ENCODE data around the gene GABRG3. TPM values are rescaled to one million over a fixed set of nuclear protein-coding genes. Genes with fewer than 3 reads are reported as not detected.

Gene GABRG3
- total RNA-seq, 2 experiments from 2014 or later: not detected

DNA sequence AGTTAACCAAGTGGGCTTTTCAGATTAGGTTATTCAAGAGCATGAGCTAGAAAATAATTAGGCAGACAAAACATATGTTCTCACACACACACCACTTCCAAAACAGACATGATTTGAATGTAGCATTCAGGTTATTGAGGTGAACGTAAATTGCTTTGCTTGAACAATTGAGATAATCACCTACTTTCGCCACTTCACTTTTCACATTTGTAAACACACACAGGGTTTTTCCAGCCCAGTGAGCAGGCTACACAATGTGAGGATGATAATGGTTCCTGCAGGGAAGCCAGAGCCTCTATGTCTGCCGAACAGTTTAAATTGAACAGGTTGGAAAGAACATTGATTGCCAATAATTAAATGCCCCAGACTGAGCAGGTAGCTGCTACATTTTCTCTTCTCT lies 567.3 kb downstream of the GABRG3 start:
- CTCF ChIA-PET: no interaction called here
- Mint-ChIP-seq H3K27ac (no peak overlapping the region), H3K4me3 (no peak overlapping the region), H3K27me3 (no peaks in the 10 kb centered on the region), H3K9me3 (peaks cover 2% of the 10 kb centered on the region), H3K4me1 (ENCODE audit: low read depth) (no peaks in the 10 kb centered on the region), H3K36me3 (ENCODE audit: low read depth) (no peaks in the 10 kb centered on the region)
- POLR2A ChIA-PET: no interaction called here
- TF ChIP-seq, protein P1, sequence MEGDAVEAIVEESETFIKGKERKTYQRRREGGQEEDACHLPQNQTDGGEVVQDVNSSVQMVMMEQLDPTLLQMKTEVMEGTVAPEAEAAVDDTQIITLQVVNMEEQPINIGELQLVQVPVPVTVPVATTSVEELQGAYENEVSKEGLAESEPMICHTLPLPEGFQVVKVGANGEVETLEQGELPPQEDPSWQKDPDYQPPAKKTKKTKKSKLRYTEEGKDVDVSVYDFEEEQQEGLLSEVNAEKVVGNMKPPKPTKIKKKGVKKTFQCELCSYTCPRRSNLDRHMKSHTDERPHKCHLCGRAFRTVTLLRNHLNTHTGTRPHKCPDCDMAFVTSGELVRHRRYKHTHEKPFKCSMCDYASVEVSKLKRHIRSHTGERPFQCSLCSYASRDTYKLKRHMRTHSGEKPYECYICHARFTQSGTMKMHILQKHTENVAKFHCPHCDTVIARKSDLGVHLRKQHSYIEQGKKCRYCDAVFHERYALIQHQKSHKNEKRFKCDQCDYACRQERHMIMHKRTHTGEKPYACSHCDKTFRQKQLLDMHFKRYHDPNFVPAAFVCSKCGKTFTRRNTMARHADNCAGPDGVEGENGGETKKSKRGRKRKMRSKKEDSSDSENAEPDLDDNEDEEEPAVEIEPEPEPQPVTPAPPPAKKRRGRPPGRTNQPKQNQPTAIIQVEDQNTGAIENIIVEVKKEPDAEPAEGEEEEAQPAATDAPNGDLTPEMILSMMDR (IDR thresholded peaks at IDR 0.05): no peak
- ATAC-seq (no peak), DNase-seq (no peak)
- intact Hi-C loops (cut with micrococcal nuclease): no loop called here

DNA sequence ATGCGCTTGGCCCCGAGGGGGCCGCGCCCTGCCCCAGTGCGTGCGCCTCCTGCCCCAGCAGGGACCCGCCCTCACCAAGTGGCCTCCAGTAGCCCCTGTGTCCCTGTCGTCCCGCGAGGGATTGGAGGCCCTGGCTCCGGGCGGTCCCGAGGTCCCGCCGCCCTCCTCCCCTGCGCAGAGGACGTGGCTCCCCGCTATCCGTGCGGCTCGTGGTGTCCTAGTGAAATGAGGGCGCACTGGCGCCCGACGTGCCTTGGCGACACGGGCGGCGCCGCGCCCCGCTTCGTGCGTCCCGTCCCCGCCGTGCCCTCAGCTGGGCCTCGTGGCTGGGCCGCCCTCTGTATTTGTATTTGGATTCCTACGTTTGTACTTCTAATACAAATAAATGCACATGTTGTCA lies 570.6 kb downstream of the GABRG3 start:
- Mint-ChIP-seq H3K9me3 (peaks cover 5% of the 10 kb centered on the region), H3K4me3 (no peak overlapping the region), H3K27ac (no peak overlapping the region), H3K27me3 (no peaks in the 10 kb centered on the region), H3K4me1 (ENCODE audit: low read depth) (no peaks in the 10 kb centered on the region), H3K36me3 (ENCODE audit: low read depth) (no peaks in the 10 kb centered on the region)
- ChIA-PET CTCF (no interaction called here), POLR2A (no interaction called here)
- intact Hi-C loops (cut with micrococcal nuclease): no loop called here
- TF ChIP-seq, protein P1 (IDR thresholded peaks at IDR 0.05): no peak
- no peak for ATAC-seq
- no peak for DNase-seq

DNA sequence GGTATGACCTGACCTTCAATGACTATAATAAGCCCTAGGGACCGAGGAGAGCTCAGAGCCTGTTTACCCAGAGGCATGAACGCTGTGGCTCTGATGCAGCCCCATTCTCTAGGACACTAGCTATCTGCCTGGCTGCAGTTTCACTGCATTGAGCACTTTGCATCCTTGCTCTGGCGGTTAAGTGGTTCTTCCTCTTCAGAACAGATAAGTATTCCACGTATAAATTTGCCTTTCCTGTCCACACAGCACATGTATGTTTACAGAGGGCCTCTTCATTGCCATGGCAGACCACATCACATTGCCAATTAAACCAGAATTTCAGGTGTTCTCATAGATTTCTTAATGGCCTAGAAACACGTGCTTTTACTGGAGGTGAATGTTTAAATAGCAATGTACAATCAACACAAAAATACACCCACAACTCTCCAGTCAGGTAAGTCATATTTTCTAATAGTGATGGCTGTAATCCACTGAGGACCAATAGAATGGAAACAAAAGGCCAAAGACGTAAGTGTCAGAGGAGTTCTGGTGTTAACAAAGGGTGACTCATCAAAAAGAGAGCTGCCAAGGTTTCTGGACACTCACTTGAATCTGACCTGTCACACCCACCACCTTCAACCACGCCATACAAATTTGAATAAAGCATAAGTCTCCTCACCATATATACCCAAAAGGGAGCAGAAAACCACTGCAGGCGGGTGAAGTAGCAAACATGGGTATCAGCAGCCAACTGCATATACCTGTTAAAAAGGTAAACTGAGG lies 574.7 kb downstream of the GABRG3 start:
- Mint-ChIP-seq H3K27ac (no peak overlapping the region), H3K4me1 (ENCODE audit: low read depth) (no peaks in the 10 kb centered on the region), H3K4me3 (no peak overlapping the region), H3K27me3 (no peaks in the 10 kb centered on the region), H3K9me3 (peaks cover 5% of the 10 kb centered on the region), H3K36me3 (ENCODE audit: low read depth) (no peaks in the 10 kb centered on the region)
- intact Hi-C loops (cut with micrococcal nuclease): no loop called here
- TF ChIP-seq, protein P1 (IDR thresholded peaks at IDR 0.05): no peak
- ChIA-PET CTCF (no interaction called here), POLR2A (no interaction called here)
- ATAC-seq (no peak), DNase-seq (no peak)

DNA sequence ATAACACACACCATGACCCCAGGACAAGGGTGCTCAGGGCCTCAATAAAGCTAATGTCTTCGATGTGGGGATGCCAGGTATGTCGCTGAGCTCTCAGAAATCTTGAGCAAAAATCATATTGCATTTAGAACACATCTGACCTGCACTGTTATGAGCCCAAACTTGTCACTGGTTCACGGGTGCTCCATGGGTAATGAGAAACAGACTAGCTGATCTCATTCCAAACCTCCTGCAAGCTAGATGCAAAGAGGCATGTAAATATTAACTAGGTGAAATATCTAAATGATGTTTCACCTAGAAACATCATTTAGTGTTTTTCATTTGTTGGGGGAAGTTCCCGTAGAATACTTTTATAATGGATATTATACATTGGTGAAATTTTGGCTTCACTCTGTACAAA lies 578.8 kb downstream of the GABRG3 start:
- TF ChIP-seq, protein P1 (IDR thresholded peaks at IDR 0.05): no peak
- intact Hi-C loops (cut with micrococcal nuclease): no loop called here
- ChIA-PET POLR2A (no interaction called here), CTCF (no interaction called here)
- Mint-ChIP-seq H3K9me3 (peaks cover 5% of the 10 kb centered on the region), H3K27ac (no peak overlapping the region), H3K36me3 (ENCODE audit: low read depth) (no peaks in the 10 kb centered on the region), H3K27me3 (no peaks in the 10 kb centered on the region), H3K4me3 (no peak overlapping the region), H3K4me1 (ENCODE audit: low read depth) (no peaks in the 10 kb centered on the region)
- DNase-seq (no peak), ATAC-seq (no peak)

DNA sequence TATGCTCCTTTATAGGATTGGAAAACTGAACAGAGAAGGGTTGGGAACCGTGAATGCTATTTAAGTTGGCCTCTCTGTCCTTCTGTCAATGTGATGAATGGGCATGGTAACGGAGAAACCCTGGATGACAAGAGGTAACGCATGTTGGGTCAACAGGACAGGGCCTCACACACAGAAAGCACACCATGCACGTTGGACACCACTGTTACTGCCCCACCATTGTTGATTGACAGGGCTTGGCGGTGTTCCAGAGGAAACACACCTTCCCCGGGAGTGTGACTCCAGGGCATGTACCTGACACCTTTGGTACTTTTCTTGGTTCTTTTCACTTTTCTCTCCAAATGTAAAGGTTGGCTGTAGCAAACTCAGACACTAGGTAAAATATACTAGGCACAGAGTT lies 579.7 kb downstream of the GABRG3 start:
- Mint-ChIP-seq H3K9me3 (peaks cover 7% of the 10 kb centered on the region), H3K27me3 (no peaks in the 10 kb centered on the region), H3K36me3 (ENCODE audit: low read depth) (no peaks in the 10 kb centered on the region), H3K4me1 (ENCODE audit: low read depth) (no peaks in the 10 kb centered on the region), H3K4me3 (no peak overlapping the region), H3K27ac (no peak overlapping the region)
- TF ChIP-seq, protein P1 (IDR thresholded peaks at IDR 0.05): no peak
- intact Hi-C loops (cut with micrococcal nuclease): no loop called here
- DNase-seq (no peak), ATAC-seq (no peak)
- POLR2A ChIA-PET: no interaction called here
- CTCF ChIA-PET: no interaction called here

All from activated CD8-positive, alpha-beta T cell treated with anti-CD3 and anti-CD28 coated beads for 36 hours (primary cell).